Middle frontal gyrus (tissue), 1 donor: ENCODE data around the gene SLC30A7.
"Not testable (repeated sequence)": the region's sequence is repeated elsewhere in the genome, so short reads cannot be mapped to it uniquely, and the experiment has no call there.

Experiments
- DNase-seq: peaks from one replicate; pipeline ENCODE4 v3.0.0-alpha.2; 2015; ENCODE audit warnings: low spot score; ENCODE audit errors: extremely low spot score

SLC30A7 gene

DNA sequence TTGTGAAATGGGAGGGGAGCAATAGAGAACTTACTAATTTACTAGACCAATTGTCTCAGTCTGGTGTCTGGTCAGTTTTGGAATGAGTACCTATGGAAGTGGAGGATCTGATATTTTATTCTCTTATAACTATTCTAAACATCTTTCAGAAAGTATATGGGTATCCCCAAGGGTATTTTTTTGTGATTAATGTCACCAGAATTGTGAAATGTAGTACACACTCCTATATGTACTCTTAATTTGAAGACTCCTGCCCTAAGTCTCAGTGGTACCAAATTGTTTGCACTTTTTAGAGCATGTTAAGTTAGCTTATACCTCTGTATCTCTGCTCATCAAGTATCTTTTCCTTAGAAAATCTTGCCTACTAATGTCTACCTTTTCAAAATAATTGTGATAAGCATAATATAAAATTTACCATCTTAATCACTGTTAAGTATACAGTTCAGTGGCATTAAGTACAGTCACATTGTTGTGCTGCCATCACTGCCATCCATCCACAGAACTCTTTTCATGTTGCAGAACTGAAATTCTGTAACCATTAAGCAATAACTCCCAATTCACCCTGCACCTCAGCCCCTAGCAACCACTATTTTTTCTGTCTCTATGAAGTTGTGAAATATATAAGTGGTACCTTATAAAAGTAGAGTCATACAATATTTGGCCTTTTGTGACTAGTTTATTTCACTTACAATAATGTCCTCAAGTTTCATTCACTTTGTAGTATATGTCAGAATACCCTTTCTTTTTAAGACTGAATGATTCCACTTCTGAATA is 40.5 kb downstream of the SLC30A7 start:
- no peak for DNase-seq

GRCh38 chr1:100941098-100941527 is 45.2 kb downstream of the SLC30A7 start:
- no peak for DNase-seq

- no peak for DNase-seq
Observed at GRCh38 chr1:100941580-100942216, 45.8 kb downstream of the SLC30A7 start.

GRCh38 chr1:100942304-100943046 is 46.6 kb downstream of the SLC30A7 start:
- DNase-seq: no peak

GRCh38 chr1:100943533-100943932 is 47.6 kb downstream of the SLC30A7 start:
- DNase-seq: no peak

GRCh38 chr1:100946064-100946463 is 50.2 kb downstream of the SLC30A7 start:
- not testable (repeated sequence) for DNase-seq

GRCh38 chr1:100947816-100948215 is 51.9 kb downstream of the SLC30A7 start:
- not testable (repeated sequence) for DNase-seq

- not testable (repeated sequence) for DNase-seq
Observed at GRCh38 chr1:100948721-100949405, 53.0 kb downstream of the SLC30A7 start.

DNA sequence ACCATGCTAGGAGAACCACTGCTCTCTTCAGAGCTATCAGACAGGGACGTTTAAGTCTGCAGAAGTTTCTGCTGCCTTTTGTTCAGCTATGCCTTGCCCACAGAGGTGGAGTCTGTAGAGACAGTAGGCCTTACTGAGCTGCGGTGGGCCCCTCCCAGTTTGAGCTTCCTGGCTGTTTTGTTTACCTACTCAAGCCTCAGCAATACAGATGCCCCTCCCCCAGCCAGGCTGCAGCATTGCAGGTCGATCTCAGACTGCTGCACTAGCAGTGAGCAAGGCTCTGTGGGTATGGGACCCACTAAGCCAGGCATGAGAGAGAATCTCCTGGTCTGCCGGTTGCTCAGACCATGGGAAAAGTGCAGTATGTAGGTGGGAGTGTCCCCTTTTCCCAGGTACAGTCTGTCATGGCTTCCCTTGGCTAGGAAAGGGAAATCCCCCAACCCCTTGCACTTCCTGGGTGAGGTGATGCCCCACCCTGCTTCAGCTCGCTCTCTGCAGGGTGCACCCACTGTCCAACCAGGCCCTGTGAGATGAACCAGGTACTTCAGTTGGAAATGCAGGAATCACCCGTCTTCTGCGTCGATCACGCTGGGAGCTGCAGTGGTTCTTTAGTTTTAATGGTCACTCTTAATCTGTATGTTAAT is 53.7 kb downstream of the SLC30A7 start:
- DNase-seq: not testable (repeated sequence)

DNA sequence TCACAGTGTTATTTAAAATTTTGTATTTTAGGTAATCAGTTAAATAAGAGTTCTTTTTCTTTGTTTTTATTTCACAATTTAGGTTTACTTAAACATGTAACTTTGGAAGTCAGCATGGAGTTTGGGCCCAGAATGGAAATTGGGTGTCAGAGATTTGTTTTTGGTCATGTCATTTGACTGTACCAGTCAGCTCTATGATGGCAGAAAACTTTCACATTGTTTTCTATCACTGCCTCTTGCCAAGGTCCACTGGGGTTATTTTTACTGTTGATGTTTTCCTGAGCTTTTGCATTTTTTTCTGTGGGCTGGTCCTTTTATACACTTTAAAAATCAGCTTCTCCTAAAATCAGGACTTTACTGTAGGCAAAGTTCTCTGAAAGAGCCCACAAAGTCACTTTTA is 54.4 kb downstream of the SLC30A7 start:
- DNase-seq: no peak

DNA sequence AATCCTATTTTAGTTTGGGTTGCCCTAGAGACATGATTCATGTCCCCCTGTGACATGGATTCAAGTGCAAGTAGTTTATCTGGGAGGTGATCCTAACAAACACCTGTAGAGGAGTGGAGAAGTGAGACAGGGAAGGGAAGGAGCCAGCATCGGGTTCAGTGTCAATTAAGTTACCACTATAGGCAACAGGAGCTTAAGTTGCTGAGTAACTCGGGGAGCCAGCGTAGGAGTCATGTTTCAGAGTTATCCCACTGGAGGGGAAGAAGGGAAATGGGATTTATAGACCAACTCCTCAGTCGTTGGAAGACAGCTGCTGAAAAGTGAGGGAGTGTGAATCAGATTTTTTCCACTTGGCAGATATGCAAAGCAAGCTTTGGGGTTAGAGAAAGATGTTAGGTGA is 54.9 kb downstream of the SLC30A7 start:
- DNase-seq: no peak

DNA sequence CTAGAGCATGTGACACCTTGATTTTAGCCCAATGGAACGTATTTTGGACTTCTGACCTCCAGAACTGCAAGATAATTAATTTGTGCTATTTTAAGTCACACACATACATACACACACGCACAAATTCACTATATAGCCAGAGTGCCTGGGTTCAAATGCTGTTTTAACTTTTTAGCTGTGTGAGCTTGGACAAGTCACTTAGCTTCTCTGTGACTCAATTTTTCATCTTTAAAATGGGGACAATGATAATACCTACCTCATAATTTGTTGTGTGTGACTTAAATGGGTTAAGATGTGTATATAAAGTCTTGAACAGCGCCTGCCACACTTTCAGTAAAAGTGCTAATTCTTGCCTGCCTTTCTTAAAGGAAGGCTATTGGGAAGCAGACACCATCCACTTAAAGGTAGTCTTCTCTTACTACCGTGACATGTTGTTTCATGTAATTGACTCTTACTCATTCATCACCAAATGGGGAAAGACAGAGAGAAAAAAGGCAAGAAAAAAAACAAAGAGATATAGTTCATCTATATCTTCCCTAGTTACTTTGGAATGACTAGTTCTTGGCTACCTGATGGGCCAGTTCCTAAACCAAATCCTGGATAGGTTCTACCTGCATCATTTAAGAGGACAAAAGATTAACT is 56.3 kb downstream of the SLC30A7 start:
- DNase-seq: no peak

- not testable (repeated sequence) for DNase-seq
Observed at GRCh38 chr1:100952970-100953369, 57.1 kb downstream of the SLC30A7 start.

DNA sequence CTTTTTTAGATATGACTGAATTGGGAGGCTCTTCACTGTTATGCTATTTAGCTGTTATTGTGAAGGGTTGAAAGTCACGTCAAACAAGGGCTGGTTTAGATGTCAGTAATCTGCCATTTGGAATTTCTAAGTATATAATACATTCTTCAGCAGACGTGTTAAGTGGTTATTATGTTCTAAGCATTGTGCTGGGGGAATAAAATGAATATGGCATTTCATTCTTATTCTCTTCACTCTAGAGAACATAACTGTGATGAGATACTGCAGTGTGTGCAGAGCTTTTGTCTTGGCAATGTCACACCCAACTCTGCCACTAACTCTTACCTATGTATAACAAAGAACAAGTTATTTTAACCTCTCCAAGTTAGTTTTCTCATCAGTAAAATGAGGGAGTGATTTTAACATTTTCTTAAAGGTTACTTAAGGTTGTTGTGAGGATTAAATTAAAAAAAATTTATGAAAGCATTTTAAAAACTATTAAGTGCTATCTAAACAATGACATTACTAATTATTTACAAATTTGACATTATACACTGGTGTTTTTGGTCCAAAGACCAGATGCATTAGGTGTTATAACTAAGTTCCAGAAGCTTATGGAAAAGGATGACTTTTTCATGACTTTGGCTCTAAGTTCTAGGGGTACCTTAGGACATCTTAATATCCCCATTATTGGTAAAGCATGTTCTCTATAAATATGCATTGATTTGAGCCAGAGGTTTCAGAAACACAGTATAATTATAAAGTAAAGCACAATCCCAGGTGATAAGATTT is 58.3 kb downstream of the SLC30A7 start:
- no peak for DNase-seq

GRCh38 chr1:100955322-100955721 is 59.4 kb downstream of the SLC30A7 start:
- DNase-seq: no peak

GRCh38 chr1:100959502-100960060 is 63.7 kb downstream of the SLC30A7 start:
- DNase-seq: no peak

- DNase-seq: no peak
Observed at GRCh38 chr1:100960098-100960497, 64.2 kb downstream of the SLC30A7 start.

- no peak for DNase-seq
Observed at GRCh38 chr1:100968621-100969020, 72.7 kb downstream of the SLC30A7 start.

GRCh38 chr1:100969327-100969726 is 73.4 kb downstream of the SLC30A7 start:
- no peak for DNase-seq
